ENCODE data around the gene ANKRD26.

DNA sequence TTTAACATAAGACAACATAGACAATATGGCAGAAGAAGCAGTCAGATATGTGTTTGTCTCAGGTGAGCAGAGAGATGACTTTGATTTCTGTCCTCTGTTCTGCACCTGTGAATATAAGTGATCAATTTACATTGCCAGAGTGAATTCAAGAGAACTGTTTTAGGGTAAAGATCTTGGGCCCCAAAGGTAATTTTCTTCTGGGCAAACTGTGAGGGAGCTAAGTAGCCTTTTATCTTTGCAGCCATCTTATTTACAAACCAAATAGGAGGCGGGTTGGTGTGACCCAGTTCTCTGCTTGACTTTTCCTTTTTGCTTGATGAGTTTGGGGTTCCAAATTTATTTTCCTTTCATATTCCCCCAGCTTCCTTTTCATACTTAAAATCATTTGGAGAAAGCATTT, 118.2 kb downstream of the ANKRD26 start:
- TF ChIP-seq EP300 (IDR thresholded peaks at IDR 0.05; ENCODE audit: low read length) (no peak), ZBTB49 (CRISPR knock-in tag; IDR thresholded peaks at IDR 0.05; ENCODE audit: borderline replicate concordance) (no peak), ZZZ3 (IDR thresholded peaks at IDR 0.05) (no peak), C11orf30 (IDR thresholded peaks at IDR 0.05; ENCODE audit: low read depth) (no peak), KAT8 (IDR thresholded peaks at IDR 0.05; ENCODE audit: low read depth) (no peak), ZNF655 (CRISPR knock-in tag; IDR thresholded peaks at IDR 0.05) (no peak), MYNN (IDR thresholded peaks at IDR 0.05) (no peak), MYNN (CRISPR knock-in tag; IDR thresholded peaks at IDR 0.05) (no peak), SREBF1 (IDR thresholded peaks at IDR 0.05; ENCODE audit: borderline replicate concordance, low read depth, low read length) (no peak), ZBTB8A (IDR thresholded peaks at IDR 0.05; ENCODE audit: partially characterized antibody) (no peak), DPF2 (IDR thresholded peaks at IDR 0.05) (no peak), NKRF (IDR thresholded peaks at IDR 0.05; ENCODE audit: borderline replicate concordance) (no peak)
- TF ChIP-seq, protein P1, sequence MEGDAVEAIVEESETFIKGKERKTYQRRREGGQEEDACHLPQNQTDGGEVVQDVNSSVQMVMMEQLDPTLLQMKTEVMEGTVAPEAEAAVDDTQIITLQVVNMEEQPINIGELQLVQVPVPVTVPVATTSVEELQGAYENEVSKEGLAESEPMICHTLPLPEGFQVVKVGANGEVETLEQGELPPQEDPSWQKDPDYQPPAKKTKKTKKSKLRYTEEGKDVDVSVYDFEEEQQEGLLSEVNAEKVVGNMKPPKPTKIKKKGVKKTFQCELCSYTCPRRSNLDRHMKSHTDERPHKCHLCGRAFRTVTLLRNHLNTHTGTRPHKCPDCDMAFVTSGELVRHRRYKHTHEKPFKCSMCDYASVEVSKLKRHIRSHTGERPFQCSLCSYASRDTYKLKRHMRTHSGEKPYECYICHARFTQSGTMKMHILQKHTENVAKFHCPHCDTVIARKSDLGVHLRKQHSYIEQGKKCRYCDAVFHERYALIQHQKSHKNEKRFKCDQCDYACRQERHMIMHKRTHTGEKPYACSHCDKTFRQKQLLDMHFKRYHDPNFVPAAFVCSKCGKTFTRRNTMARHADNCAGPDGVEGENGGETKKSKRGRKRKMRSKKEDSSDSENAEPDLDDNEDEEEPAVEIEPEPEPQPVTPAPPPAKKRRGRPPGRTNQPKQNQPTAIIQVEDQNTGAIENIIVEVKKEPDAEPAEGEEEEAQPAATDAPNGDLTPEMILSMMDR (IDR thresholded peaks at IDR 0.05 in 2 of 3, conservative IDR thresholded peaks at IDR 0.05 in 1 of 3; ENCODE audit: insufficient read depth in 2 of 3, low read depth in 1 of 3, low read length in 3 of 3), result no peak
- TF ChIP-seq, protein P2, sequence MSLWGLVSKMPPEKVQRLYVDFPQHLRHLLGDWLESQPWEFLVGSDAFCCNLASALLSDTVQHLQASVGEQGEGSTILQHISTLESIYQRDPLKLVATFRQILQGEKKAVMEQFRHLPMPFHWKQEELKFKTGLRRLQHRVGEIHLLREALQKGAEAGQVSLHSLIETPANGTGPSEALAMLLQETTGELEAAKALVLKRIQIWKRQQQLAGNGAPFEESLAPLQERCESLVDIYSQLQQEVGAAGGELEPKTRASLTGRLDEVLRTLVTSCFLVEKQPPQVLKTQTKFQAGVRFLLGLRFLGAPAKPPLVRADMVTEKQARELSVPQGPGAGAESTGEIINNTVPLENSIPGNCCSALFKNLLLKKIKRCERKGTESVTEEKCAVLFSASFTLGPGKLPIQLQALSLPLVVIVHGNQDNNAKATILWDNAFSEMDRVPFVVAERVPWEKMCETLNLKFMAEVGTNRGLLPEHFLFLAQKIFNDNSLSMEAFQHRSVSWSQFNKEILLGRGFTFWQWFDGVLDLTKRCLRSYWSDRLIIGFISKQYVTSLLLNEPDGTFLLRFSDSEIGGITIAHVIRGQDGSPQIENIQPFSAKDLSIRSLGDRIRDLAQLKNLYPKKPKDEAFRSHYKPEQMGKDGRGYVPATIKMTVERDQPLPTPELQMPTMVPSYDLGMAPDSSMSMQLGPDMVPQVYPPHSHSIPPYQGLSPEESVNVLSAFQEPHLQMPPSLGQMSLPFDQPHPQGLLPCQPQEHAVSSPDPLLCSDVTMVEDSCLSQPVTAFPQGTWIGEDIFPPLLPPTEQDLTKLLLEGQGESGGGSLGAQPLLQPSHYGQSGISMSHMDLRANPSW (CRISPR knock-in tag; IDR thresholded peaks at IDR 0.05), result no peak

Data from K562 (cell line).